T-helper 1 cell treated with Interleukin-12 subunit alpha and Interleukin-12 subunit beta and Interleukin-4 antibody, amounts not matched to agents 30 ng/mL and 1 ng/mL, for 36 hours (primary cell): ENCODE measurements around the gene RAD51B. TPM values are rescaled to one million over a fixed set of nuclear protein-coding genes. Genes with fewer than 3 reads are reported as not detected.
"Not testable (repeated sequence)": the region's sequence is repeated elsewhere in the genome, so short reads cannot be mapped to it uniquely, and the experiment has no call there.

Experiments used
- intact Hi-C: fragments of 100-400 bp; cut with micrococcal nuclease; formaldehyde crosslinking; loops from one replicate; pipeline ENCODE4 v1.15.1; 2024
- total RNA-seq: library from RNA; stranded (reverse); gene quantifications from 2 replicates; pipeline ENCODE4 v1.2.3, GENCODE V29; 2022

RAD51B gene
- total RNA-seq, 1 donor from 2014 or later = 24.4 TPM

GRCh38 chr14:68284333-68284732, 464.8 kb downstream of the RAD51B start:
- intact Hi-C loops = loop anchor here (5.0 kb wide), 2 partner anchors 198 to 378 kb away; no protein-coding TSS in a partner anchor

- intact Hi-C loops = loop anchor here (5.0 kb wide), 4 partner anchors 82 to 447 kb away; no protein-coding TSS in a partner anchor
Observed at GRCh38 chr14:68284834-68285233, 465.3 kb downstream of the RAD51B start.

GRCh38 chr14:68285421-68286179, 466.0 kb downstream of the RAD51B start:
- intact Hi-C loops = loop anchor here (5.0 kb wide), 2 partner anchors 82 to 447 kb away; no protein-coding TSS in a partner anchor

- intact Hi-C loops = loop anchor here (5.0 kb wide), 2 partner anchors 81 to 446 kb away; no protein-coding TSS in a partner anchor
Observed at GRCh38 chr14:68286667-68287066, 467.1 kb downstream of the RAD51B start.

DNA sequence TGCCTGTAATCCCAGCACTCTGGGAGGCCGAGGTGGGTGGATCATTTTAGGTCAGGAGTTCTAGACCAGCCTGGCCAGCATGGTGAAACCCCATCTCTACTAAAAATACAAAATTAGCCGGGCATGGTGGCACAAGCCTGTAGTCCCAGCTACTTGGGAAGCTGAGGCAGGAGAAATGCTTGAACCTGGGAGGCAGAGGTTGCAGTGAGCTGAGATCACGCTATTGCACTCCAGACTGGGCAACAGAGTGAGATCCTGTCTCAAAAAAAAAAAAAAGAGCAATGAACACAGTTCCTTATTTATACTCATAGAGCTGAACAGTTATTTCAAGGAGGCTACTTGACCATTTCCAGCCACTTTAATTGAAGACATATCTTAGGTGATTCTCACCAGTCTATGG, 469.9 kb downstream of the RAD51B start:
- intact Hi-C loops = loop anchor here (5.0 kb wide), 2 partner anchors 78 to 443 kb away; no protein-coding TSS in a partner anchor

GRCh38 chr14:68291820-68292219, 472.2 kb downstream of the RAD51B start:
- intact Hi-C loops = no loop called here

DNA sequence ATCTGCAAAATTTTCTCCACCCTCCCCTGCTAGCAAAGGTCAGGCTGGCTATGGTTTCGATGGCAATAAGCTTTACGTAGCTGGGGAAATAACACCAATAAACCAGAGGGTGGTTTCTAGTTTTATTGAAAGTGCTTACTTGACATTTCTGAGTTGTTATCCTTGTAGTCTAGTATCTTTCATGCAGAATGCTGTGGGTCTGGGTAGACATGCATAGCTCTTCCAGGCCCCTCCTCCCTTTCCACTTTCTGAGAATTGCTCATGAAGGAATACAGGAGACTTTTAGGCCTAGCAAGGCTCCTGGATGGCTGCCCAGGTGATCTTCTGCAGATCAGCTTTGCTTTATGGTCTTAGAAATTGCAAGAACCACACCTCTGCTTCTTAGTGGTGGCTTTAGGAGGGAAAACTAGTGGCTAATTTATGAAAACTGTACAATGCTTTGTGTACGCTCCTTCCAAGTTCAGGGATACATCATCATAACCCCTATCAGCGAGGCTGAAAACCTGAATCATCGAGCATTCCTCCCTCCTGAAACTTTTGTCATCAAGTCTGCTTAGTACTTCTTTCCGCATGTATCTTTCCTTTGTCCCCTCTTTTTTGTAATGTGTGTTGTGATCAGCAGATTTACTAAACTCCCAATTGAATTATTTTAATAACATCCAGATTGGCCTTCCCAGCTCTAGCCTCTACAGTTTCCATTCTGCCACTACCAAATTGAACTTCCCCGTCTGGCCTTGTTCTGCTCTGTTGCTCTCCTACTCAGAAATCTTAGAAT, 473.0 kb downstream of the RAD51B start:
- intact Hi-C loops = no loop called here

GRCh38 chr14:68293404-68293803, 473.8 kb downstream of the RAD51B start:
- intact Hi-C loops = no loop called here

DNA sequence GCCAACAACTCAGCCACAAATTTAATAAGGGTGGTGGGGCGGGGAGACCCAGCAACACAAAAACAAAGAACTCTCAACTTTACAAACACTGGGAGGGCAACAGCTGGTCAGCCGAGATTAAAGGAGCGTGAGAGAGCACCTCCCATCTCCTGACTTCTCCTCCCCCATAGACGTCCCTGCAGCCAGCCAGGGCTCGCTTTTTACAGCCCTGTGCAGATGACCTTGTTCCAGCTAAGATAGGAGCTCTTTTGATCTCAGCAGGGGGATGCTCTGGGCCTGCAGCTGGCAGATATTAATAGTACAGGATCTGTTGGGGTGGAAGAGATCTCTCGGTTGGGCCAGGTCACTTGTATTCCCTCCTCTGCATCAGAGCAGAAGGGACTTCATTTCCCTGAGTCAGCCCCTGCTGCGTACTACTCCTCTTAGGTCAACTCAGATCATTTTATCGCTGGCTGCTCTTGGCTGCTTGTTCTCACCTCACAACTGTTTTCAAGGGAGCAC, 475.8 kb downstream of the RAD51B start:
- intact Hi-C loops = no loop called here

DNA sequence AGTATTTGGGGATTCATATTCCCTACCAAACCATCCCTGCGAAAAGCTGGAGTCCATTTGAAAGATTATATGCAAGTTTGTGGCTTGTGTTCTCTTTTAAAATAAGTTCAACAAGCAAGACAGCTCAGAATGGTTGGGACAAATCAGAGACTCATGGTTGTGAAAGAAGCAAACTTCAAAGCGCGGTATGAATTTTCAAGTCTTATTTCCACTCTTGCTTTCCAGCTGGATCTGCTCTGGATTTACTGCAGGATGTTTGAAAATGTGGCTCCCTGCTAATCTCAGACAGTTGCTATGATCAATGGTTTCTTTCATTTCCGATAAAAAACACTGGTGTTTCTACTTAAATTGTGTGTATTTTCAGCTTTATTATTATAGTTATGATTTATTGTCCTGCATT, 477.5 kb downstream of the RAD51B start:
- intact Hi-C loops = no loop called here

DNA sequence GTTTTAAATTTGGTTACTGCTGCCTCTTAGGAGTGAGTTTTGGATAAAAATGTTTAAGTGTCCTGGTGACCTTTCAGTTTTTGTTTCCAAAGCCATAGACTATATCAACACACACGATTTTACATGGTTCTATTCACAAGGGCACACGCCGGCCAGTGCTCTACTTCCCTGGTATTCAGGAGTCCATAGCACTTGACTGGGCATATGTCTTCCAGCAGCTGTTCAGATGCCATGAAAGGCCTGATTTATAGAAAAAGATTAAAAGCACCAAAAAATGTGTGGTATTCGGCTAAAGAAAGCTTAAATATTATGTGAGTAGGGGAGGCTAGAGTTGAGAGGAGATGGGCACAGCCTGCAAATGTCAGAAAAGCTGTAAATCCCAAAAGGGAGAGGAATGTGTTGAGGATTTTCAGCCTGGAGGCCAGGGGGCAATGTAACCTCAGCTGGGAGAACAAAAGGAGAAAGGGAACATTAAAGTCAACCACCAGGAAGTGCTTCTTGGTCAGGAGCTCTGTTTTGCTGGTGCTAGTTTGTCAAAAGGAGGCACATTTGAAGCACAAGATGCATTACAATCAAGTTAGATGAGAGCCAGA, 478.4 kb downstream of the RAD51B start:
- intact Hi-C loops = no loop called here

DNA sequence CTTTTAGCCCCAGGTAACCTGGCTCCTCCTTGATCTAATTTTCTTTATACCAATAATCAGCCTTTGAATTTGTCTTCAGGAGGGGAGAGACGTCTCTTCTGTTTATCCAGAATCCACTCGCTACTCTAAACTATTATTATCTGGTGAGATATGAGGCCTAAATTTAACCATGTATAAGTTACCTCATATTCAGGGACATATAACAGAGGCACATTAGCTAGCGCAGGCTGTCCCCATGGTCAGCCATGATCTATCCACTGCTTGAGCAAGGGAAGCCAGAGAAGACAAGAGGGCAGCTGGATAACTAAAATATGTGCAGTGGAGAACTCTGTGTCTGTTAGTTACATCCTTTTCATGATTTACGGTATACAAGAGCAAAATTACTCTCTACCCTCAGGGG, 481.0 kb downstream of the RAD51B start:
- intact Hi-C loops = no loop called here

GRCh38 chr14:68301219-68301618, 481.6 kb downstream of the RAD51B start:
- intact Hi-C loops = no loop called here

DNA sequence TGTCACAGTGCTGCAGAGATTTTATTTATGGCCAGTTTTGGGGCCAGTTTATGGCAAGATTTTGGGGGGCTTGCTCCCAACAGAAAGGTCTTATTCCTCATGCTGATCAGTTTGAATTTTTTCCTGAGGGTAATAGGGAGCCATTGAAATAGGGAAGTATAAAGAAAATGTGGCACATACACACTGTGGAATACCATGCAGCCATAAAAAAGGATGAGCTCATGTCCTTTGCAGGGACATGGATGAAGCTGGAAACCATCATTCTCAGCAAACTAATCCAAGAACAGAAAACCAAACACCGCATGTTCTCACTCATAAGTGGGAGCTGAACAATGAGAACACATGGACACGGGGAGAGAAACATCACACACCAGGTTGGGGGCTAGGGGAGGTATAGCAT, 483.4 kb downstream of the RAD51B start:
- intact Hi-C loops = not testable (repeated sequence)

GRCh38 chr14:68305738-68306137, 486.2 kb downstream of the RAD51B start:
- intact Hi-C loops = no loop called here

DNA sequence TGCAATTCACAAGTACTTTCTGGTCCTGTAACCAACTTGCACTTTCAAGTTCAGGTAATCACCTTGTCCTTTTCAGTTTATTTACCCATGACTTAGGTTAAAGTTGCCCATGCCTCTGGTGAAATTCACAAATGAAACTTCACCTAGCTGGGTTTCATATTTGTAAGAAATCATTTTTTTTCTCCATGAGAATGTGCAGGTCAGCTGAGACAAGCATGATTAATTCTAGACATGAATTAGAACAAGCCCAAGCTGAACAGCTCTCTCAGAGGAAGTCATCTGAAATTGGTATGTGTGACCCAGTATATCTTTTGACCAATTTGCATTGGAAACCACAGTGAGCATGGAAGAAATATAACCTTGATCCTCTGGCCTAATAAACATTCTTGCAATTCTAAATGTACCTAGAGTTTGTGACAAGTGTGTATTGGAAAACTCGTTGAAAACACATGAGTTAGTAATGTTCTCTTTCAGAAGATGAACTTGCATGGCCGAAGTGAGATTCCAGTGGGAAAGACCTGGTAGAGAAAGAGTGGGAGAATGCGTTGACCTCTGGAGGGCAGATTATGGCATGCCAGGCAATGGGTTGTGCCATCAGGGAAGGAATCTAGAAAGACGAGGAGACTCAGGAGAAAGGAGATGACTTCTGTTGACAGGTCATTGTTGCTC, 486.8 kb downstream of the RAD51B start:
- intact Hi-C loops = no loop called here

GRCh38 chr14:68306934-68307789, 487.6 kb downstream of the RAD51B start:
- intact Hi-C loops = no loop called here

GRCh38 chr14:68307790-68308168, 488.2 kb downstream of the RAD51B start:
- intact Hi-C loops = no loop called here

GRCh38 chr14:68308726-68309520, 489.3 kb downstream of the RAD51B start:
- intact Hi-C loops = no loop called here
